ENCODE results near the gene FAM222A. TPM values are rescaled to one million over a fixed set of nuclear protein-coding genes. Genes with fewer than 3 reads are reported as not detected.
"Not testable (repeated sequence)": the region's sequence is repeated elsewhere in the genome, so short reads cannot be mapped to it uniquely, and the experiment has no call there.

Gene FAM222A
- polyA plus RNA-seq, 12 donors: 3.3 to 12.5 (median 6.5) TPM; not detected in 1

- DNase-seq: no peak
These were observed 20.5 kb upstream of the FAM222A start for GRCh38 chr12:109693160-109693559.

GRCh38 chr12:109693653-109694600 is 19.7 kb upstream of the FAM222A start:
- no peak for DNase-seq

DNA sequence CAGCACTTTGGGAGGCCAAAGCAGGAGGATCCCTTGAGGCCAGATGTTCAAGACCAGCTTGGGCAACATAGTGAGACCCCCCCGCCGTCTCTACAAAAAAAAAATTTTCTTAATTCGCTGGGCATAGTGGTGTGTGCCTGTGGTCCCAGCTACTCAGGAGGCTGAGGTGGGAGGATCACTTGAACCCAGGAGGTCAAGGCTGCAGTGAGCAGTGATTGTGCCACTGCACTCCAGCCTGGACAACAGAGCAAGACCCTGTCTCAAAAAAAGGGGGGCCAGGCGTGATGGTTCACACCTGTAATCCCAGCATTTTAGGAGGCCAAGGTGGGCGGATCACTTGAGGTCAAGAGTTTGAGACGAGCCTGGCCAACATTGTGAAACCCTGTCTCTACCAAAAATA is 19.0 kb upstream of the FAM222A start:
- not testable (repeated sequence) for DNase-seq

DNA sequence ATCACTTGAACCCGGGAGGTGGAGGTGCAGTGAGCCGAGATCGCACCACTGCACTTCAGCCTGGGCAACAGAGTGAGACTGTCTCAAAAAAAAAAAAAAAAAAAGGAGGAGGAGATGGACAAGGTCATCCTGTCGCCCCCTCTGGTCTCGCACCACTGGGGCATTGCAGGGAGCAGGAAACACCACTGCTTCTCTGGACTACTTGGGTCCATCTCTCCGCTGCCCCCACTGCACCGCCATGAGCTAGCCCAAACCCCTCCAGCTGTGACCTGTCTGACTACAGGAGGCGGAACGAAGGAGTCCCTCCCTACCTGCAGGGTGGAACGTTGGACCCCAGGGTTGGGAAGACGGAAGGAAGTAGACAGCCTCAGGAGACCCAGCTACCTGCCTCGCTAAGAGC is 18.2 kb upstream of the FAM222A start:
- no peak for DNase-seq

DNA sequence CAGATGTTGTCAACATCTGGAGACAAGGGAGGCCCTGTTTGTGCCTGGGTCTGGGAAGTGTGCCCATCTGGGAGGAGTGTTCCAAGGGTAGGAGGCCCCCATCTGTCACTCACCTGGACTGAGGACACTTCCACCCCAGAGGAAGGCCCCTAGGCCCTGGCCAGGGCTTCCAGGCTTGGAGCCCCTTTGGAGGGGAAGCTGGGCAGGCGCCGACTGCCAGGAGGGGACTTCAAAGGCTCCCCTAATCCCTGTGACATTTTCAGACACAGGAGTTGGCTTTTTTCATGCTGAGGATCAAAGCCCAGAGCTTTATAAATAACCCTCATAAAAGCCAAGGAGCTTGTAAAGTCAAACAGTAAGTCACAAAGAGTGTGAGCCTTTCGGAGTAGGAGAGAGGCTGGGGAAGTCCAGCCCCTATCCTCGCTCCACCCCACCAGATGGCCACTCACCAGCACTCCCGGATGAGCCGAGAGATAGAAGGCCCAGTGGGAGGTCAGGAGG is 17.6 kb upstream of the FAM222A start:
- DNase-seq: no peak

DNA sequence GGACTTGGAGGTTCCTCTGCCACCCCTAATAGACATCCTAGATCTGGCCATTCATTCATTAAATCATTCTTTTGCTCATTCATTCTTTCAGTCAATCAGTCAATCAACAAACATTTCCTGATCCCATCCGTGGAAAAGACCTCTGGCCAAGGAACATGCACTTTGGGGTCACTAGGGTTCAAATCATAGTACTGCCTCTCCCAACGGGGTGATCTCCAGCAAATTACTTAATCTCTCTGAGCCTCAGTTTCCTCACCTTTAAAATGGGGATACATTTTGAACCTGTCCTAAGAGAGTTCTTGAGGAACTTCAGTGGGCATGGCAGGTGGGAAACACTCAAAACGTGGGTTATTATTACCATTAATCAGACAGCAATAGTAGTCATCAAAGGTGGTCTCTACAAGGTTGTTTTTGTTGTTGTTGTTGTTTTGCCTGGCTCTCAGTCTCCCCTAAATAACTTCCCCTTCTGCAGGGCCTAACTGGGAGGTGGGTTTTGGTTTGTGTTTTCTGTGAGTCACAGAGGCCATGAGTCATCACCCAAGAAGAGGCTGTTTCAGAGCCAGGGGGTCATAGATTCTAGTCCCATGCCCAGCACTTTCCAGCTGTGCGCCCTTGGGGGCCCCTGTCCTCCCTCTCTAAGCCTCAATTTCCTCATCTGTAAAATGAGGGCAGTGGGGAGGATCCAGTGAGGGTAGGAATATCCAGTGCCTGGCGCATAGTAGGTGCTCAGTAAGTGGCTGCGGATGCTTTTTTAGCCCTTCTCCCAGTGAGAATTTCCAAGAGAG is 16.9 kb upstream of the FAM222A start:
- no peak for DNase-seq

- DNase-seq: no peak
These were observed 16.4 kb upstream of the FAM222A start for GRCh38 chr12:109697270-109697553.

GRCh38 chr12:109697877-109698468 is 15.7 kb upstream of the FAM222A start:
- DNase-seq: no peak

GRCh38 chr12:109698820-109699219 is 14.8 kb upstream of the FAM222A start:
- DNase-seq: no peak

DNA sequence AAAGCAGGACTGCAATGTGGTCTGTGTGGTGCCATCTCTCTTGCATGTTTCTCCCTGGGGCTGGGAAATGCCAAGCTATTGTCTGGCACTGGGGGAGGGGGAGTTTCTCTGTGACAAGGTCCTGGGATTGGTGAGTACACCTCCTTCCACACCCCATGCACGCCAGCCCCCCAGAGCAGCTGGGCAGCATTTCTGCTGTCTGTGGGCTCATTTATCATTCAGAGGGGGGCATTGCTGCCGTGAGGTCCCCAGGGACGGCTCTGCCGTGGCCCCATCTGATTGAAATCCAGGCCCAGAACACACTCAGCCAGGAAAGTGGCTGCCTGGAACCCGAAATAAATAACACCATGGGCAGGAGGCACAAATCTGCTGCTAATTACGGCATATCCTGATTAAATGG is 12.6 kb upstream of the FAM222A start:
- no peak for DNase-seq

- no peak for DNase-seq
These were observed 11.3 kb upstream of the FAM222A start for GRCh38 chr12:109702111-109702841.

DNA sequence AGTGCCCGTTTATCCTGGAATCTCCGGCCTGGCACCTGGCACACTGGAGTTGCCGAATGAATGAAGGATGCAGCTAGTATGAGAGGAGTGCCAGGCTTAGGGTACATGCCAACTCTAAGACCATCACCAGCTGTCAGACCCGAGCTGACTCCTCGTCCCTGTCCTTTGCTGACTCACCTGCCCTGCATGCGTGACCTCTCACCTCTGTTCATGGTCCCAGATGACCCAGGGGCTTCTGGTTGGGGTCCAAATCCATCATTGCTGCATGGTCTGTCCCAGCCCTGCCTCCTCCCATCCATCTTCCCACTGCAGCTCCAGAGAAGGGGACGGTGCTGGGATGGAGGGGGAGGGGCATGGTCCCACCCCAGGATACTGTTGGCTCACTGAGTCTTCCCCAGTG is 9.9 kb upstream of the FAM222A start:
- DNase-seq: no peak

DNA sequence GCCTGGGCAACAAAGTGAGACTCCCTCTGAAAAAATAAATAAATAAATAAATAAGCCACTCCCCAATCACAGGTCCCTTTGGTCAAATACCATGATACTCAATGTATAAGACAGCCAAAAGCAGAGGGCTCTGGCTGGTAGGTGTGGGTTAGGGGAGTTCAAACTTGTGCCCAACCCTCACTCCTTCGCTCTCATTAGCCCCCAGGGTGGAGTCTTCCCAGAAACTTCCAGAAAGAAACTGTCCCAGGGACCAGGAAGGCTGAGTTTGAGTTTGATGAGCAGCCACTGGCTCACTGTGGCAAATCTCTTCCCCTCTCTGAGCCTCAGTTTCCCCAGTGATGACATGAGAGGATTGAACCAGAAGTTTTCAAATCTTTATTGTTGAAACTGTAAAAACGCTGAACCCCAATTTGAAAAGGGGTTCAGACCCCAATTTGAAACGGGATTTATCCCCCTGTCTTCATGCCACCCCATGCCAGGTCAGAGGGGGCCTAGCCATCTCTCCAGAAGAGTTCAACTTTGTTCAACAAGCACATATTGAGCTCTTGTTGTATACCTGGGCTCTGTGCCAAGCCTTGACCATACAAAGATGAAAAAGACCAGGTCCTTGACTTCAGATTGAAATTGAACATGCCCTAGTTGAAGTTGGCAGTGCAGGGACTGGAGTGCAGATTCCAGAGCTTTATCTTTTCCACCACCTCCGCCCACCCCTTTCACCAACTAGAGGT is 9.1 kb upstream of the FAM222A start:
- DNase-seq: no peak

- DNase-seq: no peak
These were observed 8.3 kb upstream of the FAM222A start for GRCh38 chr12:109705291-109705690.

GRCh38 chr12:109706398-109706746 is 7.3 kb upstream of the FAM222A start:
- no peak for DNase-seq

DNA sequence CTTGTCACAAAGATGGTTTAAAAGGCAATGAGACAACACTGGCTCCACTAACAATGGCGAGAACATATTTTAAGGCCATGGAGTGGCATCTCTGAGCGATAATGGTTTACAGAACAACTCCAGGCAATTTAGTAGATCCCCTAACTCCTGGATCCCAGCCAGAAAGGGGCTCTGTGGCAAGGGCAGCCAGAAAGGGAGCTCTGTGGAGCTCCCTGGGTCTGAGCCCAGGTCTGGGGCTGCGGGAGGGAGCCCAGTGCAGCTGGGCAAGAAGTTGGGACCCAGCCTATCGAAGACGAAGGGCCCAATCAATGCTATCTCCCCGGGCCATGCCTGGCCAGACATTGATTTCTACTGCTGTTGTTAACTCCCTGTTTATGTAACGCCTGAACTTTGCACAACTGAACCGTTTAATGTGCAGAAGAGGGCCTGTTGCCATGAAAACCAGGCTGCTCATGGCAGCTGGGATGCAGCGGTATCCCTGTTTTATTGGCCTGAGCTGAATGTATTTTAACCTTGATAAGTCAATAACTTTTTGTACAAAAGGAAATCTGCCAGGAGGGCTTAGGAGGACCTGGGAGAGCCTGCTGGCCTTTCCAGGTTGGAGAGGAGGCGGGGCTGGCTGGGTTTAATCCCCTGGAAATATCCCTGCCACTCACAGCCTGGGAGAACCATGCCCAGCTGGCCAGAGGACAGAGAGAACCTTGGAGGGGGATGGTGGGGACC is 6.7 kb upstream of the FAM222A start:
- no peak for DNase-seq

DNA sequence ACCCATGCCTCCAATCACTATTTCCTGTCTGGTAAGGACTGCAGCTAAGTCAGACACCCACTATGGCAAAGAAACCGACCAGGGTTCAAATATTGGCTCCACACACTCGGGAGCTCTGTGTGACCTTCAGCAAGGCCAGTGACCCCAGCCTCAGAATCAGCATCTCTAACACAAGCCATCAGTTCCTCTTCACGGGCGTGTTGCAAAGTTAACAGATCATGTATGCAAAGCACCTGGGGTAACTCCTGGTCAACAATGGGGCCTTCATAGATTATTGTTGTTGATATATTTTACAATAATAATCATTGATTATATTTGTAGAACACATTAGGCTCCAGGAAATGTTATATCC is 6.2 kb upstream of the FAM222A start:
- DNase-seq: no peak

- DNase-seq: no peak
These were observed 4.7 kb upstream of the FAM222A start for GRCh38 chr12:109708939-109709338.

- DNase-seq: no peak
These were observed 4.1 kb upstream of the FAM222A start for GRCh38 chr12:109709401-109709991.

GRCh38 chr12:109710205-109710746 is 3.3 kb upstream of the FAM222A start:
- no peak for DNase-seq

Measured in muscle of arm (tissue), 12 donors.